Measurements from ENCODE around the gene UBE4B.
"Not testable (repeated sequence)": the region's sequence is repeated elsewhere in the genome, so short reads cannot be mapped to it uniquely, and the experiment has no call there.

UBE4B gene

DNA sequence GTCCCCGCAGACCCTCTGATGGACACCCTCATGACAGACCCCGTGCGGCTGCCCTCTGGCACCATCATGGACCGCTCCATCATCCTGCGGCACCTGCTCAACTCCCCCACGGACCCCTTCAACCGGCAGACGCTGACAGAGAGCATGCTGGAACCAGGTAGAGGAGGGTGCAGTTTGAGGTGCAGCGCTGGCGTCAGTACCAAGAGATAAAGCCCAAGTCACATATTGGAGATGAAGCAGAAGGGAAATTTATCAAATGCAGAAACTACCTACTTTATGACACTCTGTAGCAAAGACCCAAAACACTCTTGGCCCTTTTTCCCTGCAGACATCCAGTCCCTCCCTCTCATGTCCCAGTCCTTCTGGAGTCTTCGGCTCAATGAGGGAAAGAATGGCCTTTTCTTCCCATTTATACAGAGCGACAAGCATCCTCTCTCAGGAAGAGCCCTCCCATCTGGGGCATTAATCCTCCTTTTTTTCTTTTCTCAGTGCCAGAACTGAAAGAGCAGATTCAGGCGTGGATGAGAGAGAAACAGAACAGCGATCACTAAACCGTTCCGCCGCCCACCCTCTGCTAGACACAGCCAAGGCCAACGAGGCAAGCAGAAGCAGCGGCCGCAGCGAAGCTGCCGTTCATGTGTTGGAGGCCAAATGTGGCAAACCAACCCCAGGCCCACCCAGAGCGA, 146.8 kb downstream of the UBE4B start:
- Mint-ChIP-seq H3K27me3 (no peaks in the 10 kb centered on the region), H3K4me3 (no peak overlapping the region), H3K36me3 (peaks cover 19% of the 10 kb centered on the region), H3K27ac (peak overlapping the region; percentile 41), H3K9me3 (ENCODE audit: low read depth) (no peaks in the 10 kb centered on the region), H3K4me1 (ENCODE audit: low read depth) (no peaks in the 10 kb centered on the region)

DNA sequence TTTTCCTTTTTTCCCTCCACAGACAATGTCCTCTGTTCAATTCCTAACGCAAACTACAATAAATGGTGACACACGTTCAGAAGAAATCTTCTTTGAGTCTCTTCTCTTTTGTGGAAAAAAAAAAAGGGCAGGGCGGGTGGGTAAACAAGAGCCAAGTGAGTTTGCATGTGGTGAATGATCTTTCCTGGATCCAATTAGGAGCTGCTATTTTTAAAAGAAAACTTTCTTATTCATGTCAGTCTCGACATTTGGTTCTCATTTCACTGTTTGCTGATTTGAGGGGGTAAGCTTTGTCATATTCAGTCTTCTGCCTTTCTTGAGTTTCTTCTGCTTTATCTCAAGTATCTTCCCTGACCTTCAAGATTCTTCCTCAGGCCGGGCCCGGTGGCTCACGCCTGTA, 148.4 kb downstream of the UBE4B start:
- peaks cover 8% of the 10 kb centered on the region for H3K36me3 Mint-ChIP-seq
- H3K27me3 Mint-ChIP-seq, result no peaks in the 10 kb centered on the region
- H3K27ac Mint-ChIP-seq, result no peak overlapping the region
- H3K4me3 Mint-ChIP-seq, result no peak overlapping the region
- H3K9me3 Mint-ChIP-seq (ENCODE audit: low read depth), result no peaks in the 10 kb centered on the region
- no peaks in the 10 kb centered on the region for H3K4me1 Mint-ChIP-seq (ENCODE audit: low read depth)

DNA sequence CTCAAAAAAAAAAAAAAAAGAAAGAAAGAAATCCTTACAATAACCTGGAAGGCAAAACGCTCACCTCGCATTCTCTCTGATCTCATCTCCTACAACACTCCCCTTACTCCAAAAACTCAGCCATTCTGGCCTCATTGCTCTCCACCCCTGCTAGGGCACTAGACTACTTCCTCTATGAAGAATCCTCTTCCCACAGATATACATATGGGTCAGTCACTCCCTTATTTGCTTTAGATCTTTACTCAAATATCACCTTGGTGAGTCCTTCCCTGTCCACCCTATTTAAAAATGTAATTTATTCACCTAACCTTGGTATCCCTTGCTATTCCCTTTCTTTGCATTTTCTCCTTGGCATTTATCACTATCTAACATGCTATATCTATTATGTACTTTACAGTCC, 153.0 kb downstream of the UBE4B start:
- Mint-ChIP-seq H3K27ac (no peak overlapping the region), H3K4me3 (no peak overlapping the region), H3K4me1 (ENCODE audit: low read depth) (no peaks in the 10 kb centered on the region), H3K27me3 (no peaks in the 10 kb centered on the region), H3K36me3 (peaks cover 3% of the 10 kb centered on the region), H3K9me3 (ENCODE audit: low read depth) (no peaks in the 10 kb centered on the region)

DNA sequence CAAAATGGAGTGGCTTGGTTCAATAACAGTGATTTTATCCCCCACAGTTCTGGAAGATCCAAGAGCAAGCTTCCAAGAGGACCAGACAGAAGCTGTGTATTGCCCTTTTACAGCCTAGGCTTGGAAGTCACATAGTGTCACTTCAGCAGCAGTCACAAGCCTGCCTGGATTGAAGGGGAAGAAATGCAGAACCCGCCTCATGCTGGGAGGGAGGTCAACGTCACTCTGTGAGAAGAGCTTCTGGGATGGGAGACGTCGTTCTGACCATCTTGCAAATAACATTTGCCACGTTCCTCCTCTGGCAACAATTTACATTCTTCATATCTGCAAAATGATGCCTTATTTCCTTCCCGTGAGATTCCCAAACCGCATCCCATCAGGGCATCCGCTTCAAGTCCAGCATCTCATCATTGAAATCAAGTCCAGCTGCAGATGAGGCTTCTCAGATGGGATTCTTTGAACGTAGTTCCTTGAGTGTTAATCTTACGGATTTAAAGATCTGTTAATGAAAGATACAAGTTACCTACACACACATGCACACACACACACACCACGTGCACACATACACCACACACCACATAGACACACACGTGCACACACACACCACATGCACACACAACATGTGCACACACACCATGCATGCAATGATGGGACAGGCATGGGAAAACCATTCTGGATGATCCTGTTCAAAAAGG, 153.7 kb downstream of the UBE4B start:
- Mint-ChIP-seq H3K4me3 (no peak overlapping the region), H3K27me3 (no peaks in the 10 kb centered on the region), H3K9me3 (ENCODE audit: low read depth) (no peaks in the 10 kb centered on the region), H3K27ac (no peak overlapping the region), H3K4me1 (ENCODE audit: low read depth) (no peaks in the 10 kb centered on the region), H3K36me3 (peaks cover 3% of the 10 kb centered on the region)

DNA sequence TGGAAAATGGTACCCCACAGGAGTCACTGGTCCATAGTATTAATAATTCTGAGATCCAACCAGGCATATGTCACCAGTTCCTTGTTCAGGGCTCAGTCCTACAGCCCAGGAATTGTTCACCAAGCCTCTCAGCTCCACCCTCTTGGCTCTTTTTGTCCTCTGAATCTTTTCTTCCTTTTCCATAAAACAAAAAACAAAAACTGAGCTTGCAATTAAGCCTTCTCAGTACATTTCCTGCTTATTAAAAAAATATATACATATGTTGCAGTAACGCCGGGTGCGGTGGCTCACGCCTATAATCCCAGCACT, 154.2 kb downstream of the UBE4B start:
- Mint-ChIP-seq H3K27me3 (no peaks in the 10 kb centered on the region), H3K27ac (no peak overlapping the region), H3K4me3 (no peak overlapping the region), H3K36me3 (peaks cover 3% of the 10 kb centered on the region), H3K9me3 (ENCODE audit: low read depth) (no peaks in the 10 kb centered on the region), H3K4me1 (ENCODE audit: low read depth) (no peaks in the 10 kb centered on the region)

DNA sequence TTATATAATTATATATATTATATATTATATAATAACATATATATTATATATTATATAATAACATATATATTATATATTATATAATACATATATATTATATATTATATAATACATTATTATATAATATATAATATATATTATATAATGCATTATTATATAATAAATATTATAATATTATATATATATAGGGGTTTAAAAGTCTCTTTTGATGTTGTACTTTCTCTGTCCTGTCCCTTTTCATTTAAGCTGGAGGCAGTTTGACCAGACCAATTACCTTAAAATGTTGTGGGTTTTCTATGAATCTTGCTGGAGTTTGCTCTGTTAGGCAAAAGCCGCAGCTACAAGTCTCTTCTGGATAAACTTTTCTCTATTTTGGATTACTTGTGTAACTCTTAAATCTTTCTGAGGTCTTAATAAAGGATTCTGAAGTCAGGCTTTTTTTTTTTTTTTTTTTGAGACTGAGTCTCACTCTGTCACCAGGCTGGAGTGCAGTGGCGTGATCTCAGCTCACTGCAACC, 155.4 kb downstream of the UBE4B start:
- Mint-ChIP-seq H3K36me3 (no peaks in the 10 kb centered on the region), H3K27ac (no peak overlapping the region), H3K4me1 (ENCODE audit: low read depth) (no peaks in the 10 kb centered on the region), H3K9me3 (ENCODE audit: low read depth) (no peaks in the 10 kb centered on the region), H3K27me3 (no peaks in the 10 kb centered on the region), H3K4me3 (no peak overlapping the region)

DNA sequence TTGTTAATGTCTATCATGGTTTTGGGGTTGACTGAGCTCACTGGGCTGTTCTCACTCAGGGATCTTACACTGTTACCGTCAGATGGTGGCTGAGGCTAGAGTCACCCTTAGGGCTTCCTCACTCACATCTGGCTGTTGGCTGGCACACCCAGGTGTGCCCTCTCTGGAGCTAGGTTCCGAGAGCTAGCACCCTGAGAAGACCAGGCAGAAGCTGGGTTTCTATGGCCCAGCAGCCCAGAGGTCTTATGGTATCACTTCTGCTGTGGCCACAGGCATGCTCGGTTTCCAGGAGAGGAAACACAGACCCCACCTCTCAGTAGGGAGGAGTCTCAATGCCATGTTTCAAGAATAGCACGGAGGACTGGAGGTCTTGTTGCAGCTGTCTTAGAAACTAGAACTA, 156.9 kb downstream of the UBE4B start:
- Mint-ChIP-seq H3K4me1 (ENCODE audit: low read depth) (no peaks in the 10 kb centered on the region), H3K9me3 (ENCODE audit: low read depth) (no peaks in the 10 kb centered on the region), H3K27me3 (peaks cover 2% of the 10 kb centered on the region), H3K27ac (no peak overlapping the region), H3K36me3 (no peaks in the 10 kb centered on the region), H3K4me3 (no peak overlapping the region)

DNA sequence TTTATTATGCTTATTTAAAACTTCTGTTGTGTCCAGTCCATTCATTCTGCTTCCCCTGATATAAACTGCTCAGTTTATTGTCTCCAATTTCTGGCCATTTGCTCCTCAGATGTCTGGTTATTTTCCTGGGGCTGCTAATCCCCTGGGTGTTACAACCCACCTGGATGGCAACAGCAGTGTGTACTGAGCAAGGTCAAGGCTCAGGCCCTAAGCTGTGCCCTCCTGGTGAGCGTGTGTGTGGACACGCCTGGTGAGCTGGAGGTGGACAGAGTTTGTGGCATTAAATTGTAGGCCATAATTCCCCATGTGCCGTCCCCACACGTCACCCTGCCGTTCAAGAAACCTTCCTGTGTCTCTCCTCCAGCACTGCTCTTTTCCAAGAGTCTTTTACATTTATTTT, 159.5 kb downstream of the UBE4B start:
- no peaks in the 10 kb centered on the region for H3K4me1 Mint-ChIP-seq (ENCODE audit: low read depth)
- no peak overlapping the region for H3K27ac Mint-ChIP-seq
- no peaks in the 10 kb centered on the region for H3K36me3 Mint-ChIP-seq
- no peak overlapping the region for H3K4me3 Mint-ChIP-seq
- no peaks in the 10 kb centered on the region for H3K9me3 Mint-ChIP-seq (ENCODE audit: low read depth)
- peaks cover 4% of the 10 kb centered on the region for H3K27me3 Mint-ChIP-seq

DNA sequence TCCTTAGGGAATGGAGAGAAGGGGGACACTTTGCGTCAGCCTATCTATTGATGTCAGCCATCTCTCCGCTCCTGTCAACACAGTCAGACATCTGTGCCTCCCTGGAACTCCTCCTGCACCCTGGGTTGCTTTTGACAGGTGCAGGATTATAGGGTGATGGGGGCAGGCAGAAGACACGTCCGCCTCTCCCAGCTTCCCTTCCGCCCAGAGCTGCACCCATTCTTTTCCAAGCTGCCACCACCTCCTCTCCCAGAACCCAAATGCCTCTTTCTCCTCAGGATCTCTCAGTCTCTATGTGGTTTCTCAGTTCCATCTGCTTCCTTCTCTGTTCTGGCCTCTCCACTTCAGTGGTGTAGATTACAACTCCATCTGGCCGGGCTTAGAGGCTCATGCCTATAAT, 160.5 kb downstream of the UBE4B start:
- Mint-ChIP-seq H3K36me3 (no peaks in the 10 kb centered on the region), H3K27me3 (peaks cover 4% of the 10 kb centered on the region), H3K27ac (no peak overlapping the region), H3K4me3 (no peak overlapping the region), H3K4me1 (ENCODE audit: low read depth) (no peaks in the 10 kb centered on the region), H3K9me3 (ENCODE audit: low read depth) (no peaks in the 10 kb centered on the region)

DNA sequence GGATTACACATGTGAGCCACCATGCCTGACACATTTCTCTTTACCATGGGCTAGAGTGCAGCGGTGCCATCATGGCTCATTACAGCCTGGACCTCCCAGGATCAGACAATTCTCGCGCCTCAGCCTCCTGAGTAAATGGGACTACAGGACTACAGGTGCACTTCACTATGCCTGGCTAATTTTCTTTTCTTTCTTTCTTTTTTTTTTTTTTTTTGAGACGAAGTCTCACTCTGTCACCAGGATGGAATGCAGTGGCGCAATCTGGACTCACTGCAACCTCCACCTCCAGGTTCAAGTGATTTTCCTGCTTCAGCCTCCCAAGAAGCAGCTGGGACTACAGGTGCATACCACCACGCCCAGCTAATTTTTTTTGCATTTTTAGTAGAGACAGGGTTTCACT, 162.8 kb downstream of the UBE4B start:
- Mint-ChIP-seq H3K4me1 (ENCODE audit: low read depth) (no peaks in the 10 kb centered on the region), H3K36me3 (no peaks in the 10 kb centered on the region), H3K27ac (no peak overlapping the region), H3K9me3 (ENCODE audit: low read depth) (no peaks in the 10 kb centered on the region), H3K4me3 (no peak overlapping the region), H3K27me3 (peaks cover 4% of the 10 kb centered on the region)

DNA sequence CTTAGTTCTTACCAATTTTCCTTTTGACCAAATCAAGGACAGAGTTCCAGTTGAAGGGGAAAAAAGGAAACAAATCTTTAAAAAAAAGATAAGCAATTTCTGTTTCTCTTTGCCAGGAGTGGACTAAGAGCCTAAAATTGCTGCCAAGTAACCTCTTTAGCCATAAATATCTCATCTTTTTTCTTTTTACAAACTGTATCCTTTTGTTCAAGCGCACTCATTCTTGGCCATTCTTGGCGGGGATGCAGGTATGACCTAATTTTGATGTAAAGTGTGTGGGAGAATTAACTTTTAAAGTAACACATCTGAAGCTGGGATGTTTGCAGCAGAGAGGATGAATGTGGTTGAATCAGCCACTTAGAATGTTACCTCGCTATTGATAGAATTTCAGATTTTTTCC, 164.2 kb downstream of the UBE4B start:
- no peaks in the 10 kb centered on the region for H3K9me3 Mint-ChIP-seq (ENCODE audit: low read depth)
- peaks cover 4% of the 10 kb centered on the region for H3K27me3 Mint-ChIP-seq
- H3K4me1 Mint-ChIP-seq (ENCODE audit: low read depth), result no peaks in the 10 kb centered on the region
- no peak overlapping the region for H3K27ac Mint-ChIP-seq
- H3K36me3 Mint-ChIP-seq, result no peaks in the 10 kb centered on the region
- no peak overlapping the region for H3K4me3 Mint-ChIP-seq

DNA sequence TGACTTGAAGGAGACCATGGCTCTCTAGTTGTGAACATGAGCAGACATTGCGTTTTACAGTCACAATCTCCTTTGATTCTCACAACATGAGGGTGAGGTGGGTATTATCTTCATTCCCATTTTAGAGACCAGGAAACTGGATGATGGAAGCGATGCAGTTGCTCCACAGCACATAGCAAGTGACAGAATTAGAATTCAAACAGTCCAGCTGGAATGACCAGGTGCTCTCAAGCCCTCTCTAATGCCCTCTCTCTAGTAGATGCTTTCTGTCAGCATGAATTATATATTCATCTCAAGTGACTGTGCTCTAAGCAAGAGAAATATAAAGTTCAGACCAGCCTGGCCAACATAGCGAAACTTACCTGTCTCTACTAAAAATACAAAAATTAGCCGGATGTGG, 167.9 kb downstream of the UBE4B start:
- H3K36me3 Mint-ChIP-seq, result no peaks in the 10 kb centered on the region
- H3K4me3 Mint-ChIP-seq, result no peak overlapping the region
- H3K9me3 Mint-ChIP-seq (ENCODE audit: low read depth), result no peaks in the 10 kb centered on the region
- H3K27me3 Mint-ChIP-seq, result peaks cover 2% of the 10 kb centered on the region
- no peak overlapping the region for H3K27ac Mint-ChIP-seq
- H3K4me1 Mint-ChIP-seq (ENCODE audit: low read depth), result no peaks in the 10 kb centered on the region

DNA sequence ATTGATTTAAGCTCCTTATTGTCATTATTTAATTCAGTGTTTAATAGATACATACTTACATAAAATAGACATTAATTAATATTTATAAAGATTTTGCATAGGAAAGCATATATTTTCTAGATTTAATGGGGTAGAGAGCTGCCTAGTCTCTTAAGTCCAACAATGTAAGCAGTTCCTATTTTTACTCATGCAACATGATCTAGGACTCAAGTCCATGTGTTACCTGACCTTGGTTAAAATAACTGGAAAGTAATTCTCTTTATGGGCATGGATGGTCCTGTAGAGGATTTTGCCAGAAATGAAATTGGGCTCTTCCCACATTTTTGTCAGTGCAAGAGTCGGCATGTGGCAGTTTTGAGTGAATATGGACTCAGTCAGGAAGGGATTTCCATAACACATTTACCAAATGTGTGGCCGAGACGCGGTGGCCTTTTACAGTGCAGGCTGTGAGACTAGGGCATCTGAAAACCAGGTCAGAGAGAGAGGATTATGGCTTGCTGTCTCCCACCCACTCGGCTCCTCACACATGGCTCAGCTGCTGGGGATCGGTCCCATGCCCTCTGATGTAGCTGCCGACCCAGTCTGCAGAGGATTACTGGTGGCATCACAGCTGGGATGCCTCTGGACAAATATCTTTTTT, 171.4 kb downstream of the UBE4B start:
- Mint-ChIP-seq H3K27me3 (no peaks in the 10 kb centered on the region), H3K4me3 (no peak overlapping the region), H3K4me1 (ENCODE audit: low read depth) (peaks cover under 1% of the 10 kb centered on the region), H3K27ac (no peak overlapping the region), H3K36me3 (no peaks in the 10 kb centered on the region), H3K9me3 (ENCODE audit: low read depth) (no peaks in the 10 kb centered on the region)

DNA sequence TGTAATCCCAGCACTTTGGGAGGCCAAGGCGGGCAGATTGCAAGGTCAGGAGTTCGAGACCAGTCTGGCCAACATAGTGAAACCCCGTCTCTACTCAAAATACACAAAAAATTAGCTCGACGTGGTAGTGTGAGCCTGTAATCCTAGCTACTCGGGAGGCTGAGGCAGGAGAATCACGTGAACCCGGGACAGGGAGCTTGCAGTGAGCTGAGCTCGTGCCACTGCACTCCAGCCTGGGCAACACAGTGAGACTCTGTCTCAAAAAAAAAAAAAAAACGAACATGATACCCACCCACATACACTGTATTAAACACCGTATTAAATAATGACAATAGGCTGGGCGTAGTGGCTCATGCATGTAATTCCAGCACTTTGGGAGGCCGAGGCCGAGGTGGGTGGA, 172.4 kb downstream of the UBE4B start:
- H3K9me3 Mint-ChIP-seq (ENCODE audit: low read depth); H3K4me3 Mint-ChIP-seq; H3K36me3 Mint-ChIP-seq; H3K4me1 Mint-ChIP-seq (ENCODE audit: low read depth); H3K27me3 Mint-ChIP-seq; H3K27ac Mint-ChIP-seq: not testable (repeated sequence)

DNA sequence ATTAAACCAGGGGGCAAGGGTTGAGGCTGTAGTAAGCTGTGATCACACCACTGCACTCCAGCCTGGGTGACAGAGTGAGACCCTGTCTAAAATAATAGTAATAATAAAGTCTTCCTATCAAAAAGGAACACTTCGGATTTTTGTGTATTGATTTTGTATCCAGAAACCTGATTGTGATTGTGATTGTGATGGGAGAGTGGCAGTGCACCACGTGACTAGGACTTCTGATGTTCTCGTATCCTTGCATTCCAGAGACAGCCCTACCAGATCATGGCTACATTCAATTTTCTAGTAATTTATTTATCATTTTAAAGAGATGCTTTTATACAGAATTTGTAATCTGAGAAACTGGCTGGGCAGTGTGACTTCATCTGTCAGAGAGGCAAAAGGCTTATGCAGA, 175.1 kb downstream of the UBE4B start:
- Mint-ChIP-seq H3K27me3 (no peaks in the 10 kb centered on the region), H3K4me3 (no peak overlapping the region), H3K4me1 (ENCODE audit: low read depth) (peaks cover 23% of the 10 kb centered on the region), H3K27ac (no peak overlapping the region), H3K9me3 (ENCODE audit: low read depth) (no peaks in the 10 kb centered on the region), H3K36me3 (no peaks in the 10 kb centered on the region)
